Prostate gland (tissue), 2 donors: ENCODE results near the gene MADD.

Source experiments
- POLR2A ChIP-seq: fragments of 450-650 bp; IDR thresholded peaks from one replicate; pipeline ENCODE4 v1.6.1; 2016; ENCODE audit warnings: antibody characterized with exemption, mild to moderate bottlenecking
- POLR2AphosphoS5 ChIP-seq: sonication (generic); formaldehyde crosslinking; IDR thresholded peaks from one replicate; pipeline ENCODE4 v1.6.1; 2017; ENCODE audit warnings: antibody characterized with exemption
- TF ChIP-seq, protein P1 (sequence below), 4 experiments: fragments of 200-600 bp in 2 of 4; fragments of 450-650 bp in 2 of 4; sonication (generic) in 2 of 4; IDR thresholded peaks; 1 replicate in 3 of 4; 2 replicates in 1 of 4; pipeline ENCODE4 v1.5.1; 2016 to 2019; ENCODE audit warnings: antibody characterized with exemption in 4 of 4, mild to moderate bottlenecking in 2 of 4, moderate library complexity in 2 of 4

GRCh38 chr11:47220401-47220821, 49.5 kb upstream of the MADD start:
- no peak for TF ChIP-seq POLR2A
- TF ChIP-seq, protein P1, sequence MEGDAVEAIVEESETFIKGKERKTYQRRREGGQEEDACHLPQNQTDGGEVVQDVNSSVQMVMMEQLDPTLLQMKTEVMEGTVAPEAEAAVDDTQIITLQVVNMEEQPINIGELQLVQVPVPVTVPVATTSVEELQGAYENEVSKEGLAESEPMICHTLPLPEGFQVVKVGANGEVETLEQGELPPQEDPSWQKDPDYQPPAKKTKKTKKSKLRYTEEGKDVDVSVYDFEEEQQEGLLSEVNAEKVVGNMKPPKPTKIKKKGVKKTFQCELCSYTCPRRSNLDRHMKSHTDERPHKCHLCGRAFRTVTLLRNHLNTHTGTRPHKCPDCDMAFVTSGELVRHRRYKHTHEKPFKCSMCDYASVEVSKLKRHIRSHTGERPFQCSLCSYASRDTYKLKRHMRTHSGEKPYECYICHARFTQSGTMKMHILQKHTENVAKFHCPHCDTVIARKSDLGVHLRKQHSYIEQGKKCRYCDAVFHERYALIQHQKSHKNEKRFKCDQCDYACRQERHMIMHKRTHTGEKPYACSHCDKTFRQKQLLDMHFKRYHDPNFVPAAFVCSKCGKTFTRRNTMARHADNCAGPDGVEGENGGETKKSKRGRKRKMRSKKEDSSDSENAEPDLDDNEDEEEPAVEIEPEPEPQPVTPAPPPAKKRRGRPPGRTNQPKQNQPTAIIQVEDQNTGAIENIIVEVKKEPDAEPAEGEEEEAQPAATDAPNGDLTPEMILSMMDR (IDR thresholded peaks at IDR 0.05), result no peak
- no peak for TF ChIP-seq POLR2AphosphoS5
